Cardiac muscle cell (in vitro differentiated cells and primary cell): ENCODE results near the gene TRIP12. TPM values are rescaled to one million over a fixed set of nuclear protein-coding genes. Genes with fewer than 3 reads are reported as not detected.
"Not testable (repeated sequence)": the region's sequence is repeated elsewhere in the genome, so short reads cannot be mapped to it uniquely, and the experiment has no call there.

Experiments
- DNase-seq, 2 donors: peaks; one replicate each; pipeline versions ENCODE4 v3.0.0 to v3.0.0-alpha.2; 2010 to 2017; ENCODE audit warnings: low read depth in 1 of 2, low spot score in 1 of 2
- H3K27ac ChIP-seq: fragments of 200-600 bp; sonication (generic); 2 replicates; pipeline ENCODE4 v1.5.1; 2016
- H3K27me3 ChIP-seq: fragments of 200-600 bp; sonication (generic); 2 replicates; pipeline ENCODE4 v1.6.0; 2016; ENCODE audit warnings: control low read depth
- H3K36me3 ChIP-seq: fragments of 200-600 bp; sonication (generic); 2 replicates; pipeline ENCODE4 v1.5.1; 2016; ENCODE audit warnings: control low read depth
- H3K4me1 ChIP-seq: fragments of 200-600 bp; sonication (generic); 2 replicates; pipeline ENCODE4 v1.8.1; 2017; ENCODE audit warnings: low read depth, mild to moderate bottlenecking, mixed run types
- H3K4me3 ChIP-seq: fragments of 200-600 bp; sonication (generic); 2 replicates; pipeline ENCODE4 v1.5.1; 2016; ENCODE audit warnings: mild to moderate bottlenecking
- H3K9me3 ChIP-seq: fragments of 200-600 bp; sonication (generic); 2 replicates; pipeline ENCODE4 v1.5.1; 2017; ENCODE audit warnings: low read depth, mild to moderate bottlenecking, control low read depth
- polyA plus RNA-seq: library from polyadenylated mRNA; unstranded; fragments of >200 nt; fragmentation: Nextera tagmentation; extraction: Ambion mirVana; gene quantifications from 2 replicates; pipeline ENCODE4 v1.2.1, GENCODE V29; 2016
- total RNA-seq: library from RNA; depleted of rRNA; stranded (reverse); fragments of >200 nt; gene quantifications from 2 replicates; pipeline ENCODE4 v1.2.3, GENCODE V29; 2016
- TF ChIP-seq, protein P1 (sequence below): IDR thresholded peaks from 2 replicates; pipeline ENCODE4 v1.5.1; 2012; ENCODE audit warnings: low read depth, mild to moderate bottlenecking, low read length

The TRIP12 gene
- total and polyA plus RNA-seq, 2 experiments from 2014 or later, result 57.5 to 190 TPM

DNA sequence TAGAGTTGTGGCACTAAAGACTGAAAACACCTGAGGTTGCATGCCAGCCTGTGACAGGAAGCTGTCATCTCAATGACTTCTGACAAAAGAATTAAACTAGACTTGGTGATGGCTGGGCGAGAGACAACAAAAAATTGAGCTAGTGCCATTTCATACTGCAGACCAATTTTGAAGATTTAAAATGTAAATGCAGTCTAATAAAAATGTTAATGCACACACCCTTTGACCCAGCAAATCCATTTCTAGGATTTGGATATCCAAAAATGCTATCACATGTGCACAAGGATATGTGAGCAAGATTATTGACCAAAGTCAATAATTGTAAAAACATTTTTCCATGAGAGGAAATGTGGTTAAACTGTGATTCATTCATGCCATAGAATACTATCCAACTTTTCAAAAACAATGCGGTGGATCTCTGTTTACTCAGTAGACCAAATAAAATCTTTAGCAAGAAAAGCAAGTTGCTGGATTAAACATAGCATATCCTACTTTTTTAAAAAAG is 6.1 kb upstream of the TRIP12 start:
- Histone ChIP-seq H3K27ac (no peak overlapping the region), H3K9me3 (no peaks in the 10 kb centered on the region), H3K36me3 (no peaks in the 10 kb centered on the region), H3K4me1 (peaks cover 4% of the 10 kb centered on the region), H3K4me3 (no peak overlapping the region), H3K27me3 (no peaks in the 10 kb centered on the region)
- DNase-seq, result peak in 1 of 2 donors; percentile 13
- TF ChIP-seq, protein P1, sequence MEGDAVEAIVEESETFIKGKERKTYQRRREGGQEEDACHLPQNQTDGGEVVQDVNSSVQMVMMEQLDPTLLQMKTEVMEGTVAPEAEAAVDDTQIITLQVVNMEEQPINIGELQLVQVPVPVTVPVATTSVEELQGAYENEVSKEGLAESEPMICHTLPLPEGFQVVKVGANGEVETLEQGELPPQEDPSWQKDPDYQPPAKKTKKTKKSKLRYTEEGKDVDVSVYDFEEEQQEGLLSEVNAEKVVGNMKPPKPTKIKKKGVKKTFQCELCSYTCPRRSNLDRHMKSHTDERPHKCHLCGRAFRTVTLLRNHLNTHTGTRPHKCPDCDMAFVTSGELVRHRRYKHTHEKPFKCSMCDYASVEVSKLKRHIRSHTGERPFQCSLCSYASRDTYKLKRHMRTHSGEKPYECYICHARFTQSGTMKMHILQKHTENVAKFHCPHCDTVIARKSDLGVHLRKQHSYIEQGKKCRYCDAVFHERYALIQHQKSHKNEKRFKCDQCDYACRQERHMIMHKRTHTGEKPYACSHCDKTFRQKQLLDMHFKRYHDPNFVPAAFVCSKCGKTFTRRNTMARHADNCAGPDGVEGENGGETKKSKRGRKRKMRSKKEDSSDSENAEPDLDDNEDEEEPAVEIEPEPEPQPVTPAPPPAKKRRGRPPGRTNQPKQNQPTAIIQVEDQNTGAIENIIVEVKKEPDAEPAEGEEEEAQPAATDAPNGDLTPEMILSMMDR, result no peak

DNA sequence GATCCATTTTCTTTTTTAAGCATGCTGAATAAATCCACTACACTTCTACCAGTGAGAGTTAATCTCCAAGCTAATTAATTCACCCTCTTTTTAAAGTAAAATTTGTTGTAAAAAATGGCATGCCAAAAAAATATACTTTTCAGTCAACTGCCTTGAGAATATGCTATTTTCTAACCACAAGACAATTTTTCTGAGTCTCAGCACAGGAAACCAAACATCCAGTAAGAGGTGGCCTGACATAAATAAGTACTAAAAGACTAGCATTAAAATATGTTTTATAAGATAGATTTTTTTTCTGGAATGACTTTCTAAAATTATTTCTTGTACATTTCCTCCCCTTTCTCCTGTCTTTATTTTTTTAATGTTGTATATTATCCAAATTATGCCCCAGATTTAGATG is 3.4 kb upstream of the TRIP12 start:
- H3K4me3 ChIP-seq, result no peak overlapping the region
- no peak overlapping the region for H3K27ac ChIP-seq
- TF ChIP-seq, protein P1, result no peak
- H3K9me3 ChIP-seq, result no peaks in the 10 kb centered on the region
- DNase-seq, result no peak
- no peaks in the 10 kb centered on the region for H3K36me3 ChIP-seq
- no peaks in the 10 kb centered on the region for H3K27me3 ChIP-seq
- peaks cover 4% of the 10 kb centered on the region for H3K4me1 ChIP-seq

DNA sequence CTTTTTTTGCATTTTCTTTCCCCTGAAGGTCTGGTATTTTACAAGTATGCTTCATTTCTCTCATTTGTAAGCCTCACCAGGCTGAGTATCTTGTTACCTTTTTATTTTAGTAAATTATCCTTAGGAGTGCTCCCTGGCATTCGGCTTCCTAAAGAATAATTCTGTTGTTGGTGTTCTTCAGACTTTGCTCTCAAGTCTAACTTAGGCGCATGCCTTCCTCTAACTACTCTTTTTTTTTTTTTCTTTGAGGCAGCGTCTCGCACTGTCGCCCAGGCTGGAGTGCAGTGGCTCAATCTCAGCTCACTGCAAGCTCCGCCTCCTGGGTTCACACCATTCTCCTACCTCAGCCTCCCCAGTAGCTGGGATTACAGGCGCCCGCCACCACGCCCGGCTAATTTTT is 2.7 kb upstream of the TRIP12 start:
- H3K9me3 ChIP-seq, H3K27ac ChIP-seq, H3K4me1 ChIP-seq, H3K4me3 ChIP-seq, DNase-seq, H3K36me3 ChIP-seq, H3K27me3 ChIP-seq: not testable (repeated sequence)

DNA sequence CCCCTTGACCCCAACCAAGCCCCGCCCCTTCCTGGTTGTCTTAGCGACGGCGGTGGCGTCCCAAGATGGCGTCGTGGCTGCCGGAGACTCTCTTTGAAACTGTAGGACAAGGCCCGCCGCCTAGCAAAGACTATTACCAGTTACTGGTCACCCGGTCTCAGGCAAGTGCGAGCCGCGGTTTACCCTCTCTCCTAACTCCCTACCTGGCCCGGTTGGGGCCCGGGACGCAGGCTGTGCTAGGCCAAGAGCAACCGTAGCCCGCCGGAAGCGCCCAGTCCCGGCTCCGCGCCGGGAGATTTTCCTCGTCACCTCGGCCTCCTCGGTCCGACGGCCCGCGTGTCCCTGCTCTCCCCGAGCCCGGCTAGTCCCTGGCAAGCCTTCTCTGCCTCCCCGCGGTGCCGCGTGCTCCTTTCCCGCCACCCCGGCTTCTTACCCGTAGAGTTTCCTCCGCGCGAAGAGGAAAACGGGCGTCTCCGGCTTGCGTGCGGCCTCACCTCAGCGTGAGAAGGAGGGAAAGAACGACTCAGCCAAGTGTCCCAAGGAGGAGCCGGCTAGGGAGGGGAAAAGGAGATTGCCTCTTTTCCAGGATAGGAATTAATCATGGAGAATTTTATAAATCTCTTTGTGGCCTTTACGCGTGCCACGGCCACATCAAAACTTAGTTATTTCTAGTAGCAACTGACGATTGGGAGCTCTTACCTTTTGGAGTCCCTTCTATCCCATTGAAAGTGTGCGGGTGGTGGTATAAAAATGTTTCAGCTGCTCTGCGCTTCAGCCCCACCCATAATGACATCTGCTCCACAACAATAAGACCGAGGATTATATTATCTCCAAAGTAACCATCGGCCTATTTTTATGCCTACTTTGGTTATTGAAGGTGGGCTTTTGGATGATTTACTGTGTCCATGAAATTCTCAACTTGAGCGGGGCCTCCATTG is 909 bp upstream of the TRIP12 start, which contains the start of gene FBXO36:
Gene FBXO36 (plus strand): TSS at position 55 of the 938 bp plus-strand sequence. CDS start 11 bp downstream, at position 66.
- Histone ChIP-seq H3K4me3 (peak within 1 kb of the TSS; percentile 83), H3K9me3 (no peaks in the 10 kb centered on the region), H3K36me3 (no peaks in the 10 kb centered on the region), H3K27ac (peak within 1 kb of the TSS; percentile 99), H3K27me3 (no peaks in the 10 kb centered on the region), H3K4me1 (peaks cover 11% of the 10 kb centered on the region)
- TF ChIP-seq, protein P1, result no peak
- peak in 1 of 2 donors; percentile 91 for DNase-seq

DNA sequence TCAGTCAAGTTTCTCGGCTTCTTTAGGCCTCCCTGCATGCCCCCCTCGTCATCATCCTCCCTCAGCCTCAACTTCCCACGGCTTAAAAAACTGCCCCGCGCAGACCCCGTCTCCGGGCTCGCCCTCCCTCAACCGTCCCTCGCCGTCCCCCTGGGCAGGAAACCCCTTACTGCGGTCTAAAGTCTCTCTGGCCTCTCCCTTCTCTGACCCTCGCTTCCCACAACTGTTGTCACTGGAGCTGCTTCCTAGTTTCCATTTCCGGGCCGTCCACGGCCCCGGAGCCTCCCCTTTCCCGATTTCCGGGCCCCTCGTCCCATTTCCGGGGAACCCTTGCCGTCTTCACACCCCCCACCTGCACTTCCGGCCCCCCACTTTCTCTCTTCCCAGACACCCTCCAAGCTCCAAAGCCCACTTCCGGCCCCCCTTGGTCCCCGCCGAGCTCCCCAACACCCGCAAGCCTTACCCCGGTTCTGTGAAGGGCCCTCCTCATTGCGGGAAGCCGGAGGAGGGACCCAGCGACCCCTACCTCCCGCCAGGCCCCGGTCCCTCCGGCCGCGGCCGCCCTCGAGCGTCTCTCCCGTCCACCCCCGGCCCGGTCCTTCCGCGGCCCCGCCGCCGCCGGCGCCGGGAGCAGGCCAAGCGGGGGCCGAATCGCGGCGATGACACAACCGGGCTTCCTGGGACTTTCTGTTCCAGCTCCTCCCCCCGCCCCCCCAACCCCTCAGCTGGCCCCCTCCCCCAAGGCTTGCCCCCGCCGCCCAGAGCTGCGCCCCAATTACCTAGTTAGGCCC is 513 bp downstream of the TRIP12 start:
- peak; percentile 42 to 70 for DNase-seq
- Histone ChIP-seq H3K4me3 (peak overlapping the region; percentile 83), H3K27me3 (no peaks in the 10 kb centered on the region), H3K36me3 (no peaks in the 10 kb centered on the region), H3K27ac (peak overlapping the region; percentile 99), H3K4me1 (peaks cover 11% of the 10 kb centered on the region), H3K9me3 (no peaks in the 10 kb centered on the region)
- TF ChIP-seq, protein P1, result no peak
